Astrocyte of the spinal cord (primary cell): Measurements from ENCODE around the gene CA4.

Source experiments
- DNase-seq: peaks from one replicate; pipeline ENCODE4 v3.0.0; 2011; ENCODE audit warnings: low read depth, low spot score
- H3K4me3 ChIP-seq: 2 replicates; pipeline ENCODE4 v1.5.1; 2011; ENCODE audit warnings: low read depth, mild to moderate bottlenecking, low read length, moderate library complexity
- CTCF ChIP-seq: IDR thresholded peaks from 2 replicates; pipeline ENCODE4 v1.5.1; 2012; ENCODE audit warnings: low read depth, mild to moderate bottlenecking, low read length, inconsistent platforms
- in situ Hi-C: cut with HindIII; loops from 2 replicates; pipeline ENCODE4 v1.10.0; 2017; ENCODE audit warnings: low sequenced_read_pairs

Gene CA4

GRCh38 chr17:60159479-60159866 is 9.7 kb downstream of the CA4 start:
- in situ Hi-C loops: no loop called here
- H3K4me3 ChIP-seq: no peak overlapping the region
- no peak for TF ChIP-seq CTCF
- no peak for DNase-seq

GRCh38 chr17:60160829-60161501 is 11.2 kb downstream of the CA4 start:
- no peak for TF ChIP-seq CTCF
- no peak for DNase-seq
- in situ Hi-C loops: no loop called here
- H3K4me3 ChIP-seq: no peak overlapping the region

- in situ Hi-C loops: no loop called here
- H3K4me3 ChIP-seq: no peak overlapping the region
- no peak for DNase-seq
- TF ChIP-seq CTCF: no peak
These were observed 12.0 kb downstream of the CA4 start for GRCh38 chr17:60161598-60162330.

GRCh38 chr17:60163108-60163784 is 13.5 kb downstream of the CA4 start:
- in situ Hi-C loops: no loop called here
- TF ChIP-seq CTCF: no peak
- H3K4me3 ChIP-seq: no peak overlapping the region
- DNase-seq: no peak

- no peak for DNase-seq
- no peak overlapping the region for H3K4me3 ChIP-seq
- in situ Hi-C loops: no loop called here
- TF ChIP-seq CTCF: no peak
These were observed 14.4 kb downstream of the CA4 start for GRCh38 chr17:60164164-60164563.

- H3K4me3 ChIP-seq: no peak overlapping the region
- no peak for TF ChIP-seq CTCF
- DNase-seq: no peak
- in situ Hi-C loops: no loop called here
These were observed 14.9 kb downstream of the CA4 start for GRCh38 chr17:60164697-60165096.
